Motor neuron (in vitro differentiated cells): ENCODE results near the gene WBP1L. TPM values are rescaled to one million over a fixed set of nuclear protein-coding genes. Genes with fewer than 3 reads are reported as not detected.
"Not testable (repeated sequence)": the region's sequence is repeated elsewhere in the genome, so short reads cannot be mapped to it uniquely, and the experiment has no call there.

Experiments used
- ATAC-seq, 8 experiments: fragments of 200-7000 bp; cut with Tn5 transposase; replicated peaks in 6 of 8; 2 replicates each; pipeline ENCODE4 v1.8.0; 2021; ENCODE audit warnings: mild to moderate bottlenecking in 8 of 8, moderate library complexity in 8 of 8
- H3K27ac ChIP-seq, 2 donors: fragments of 250-450 bp; sonication (Bioruptor Pico); 2 replicates each; pipeline ENCODE4 v1.9.0; 2021; ENCODE audit warnings: antibody characterized with exemption in 2 of 2, mild to moderate bottlenecking in 2 of 2, moderate library complexity in 1 of 2
- H3K4me1 ChIP-seq, 2 donors: fragments of 250-450 bp; sonication (Bioruptor Pico); replicated peaks in 1 of 2; 2 replicates each; pipeline ENCODE4 v1.6.1; 2021; ENCODE audit warnings: antibody characterized with exemption in 2 of 2, mild to moderate bottlenecking in 2 of 2, moderate library complexity in 1 of 2
- H3K4me3 ChIP-seq, 5 donors: fragments of 250-450 bp; sonication (Bioruptor Pico); 2 replicates each; pipeline ENCODE4 v1.9.0; 2021; ENCODE audit warnings: antibody characterized with exemption in 5 of 5, mild to moderate bottlenecking in 5 of 5, moderate library complexity in 4 of 5
- WGBS, 10 experiments: fragments of 450-650 bp; shearing (Covaris generic); methylation state at CpG; one replicate each; pipeline ENCODE4 v1.0.0; 2022; 5-methylcytosine and 5-hydroxymethylcytosine counted together
- in situ Hi-C, 9 experiments: fragments of 400-800 bp; cut with MboI; loops; one replicate each; pipeline ENCODE4 v1.15.0; 2021; ENCODE audit warnings: low sequenced_read_pairs in 9 of 9, low pct_unique_long_range_greater_than_20kb in 2 of 9; ENCODE audit not compliant: unreplicated experiment in 9 of 9
- total RNA-seq, 8 experiments: library from RNA; unstranded; fragments of 300-600 nt; gene quantifications; 2 replicates each; pipeline versions ENCODE4 v1.2.3 to v1.2.4, GENCODE V29; 2022

The WBP1L gene
- total RNA-seq, 8 experiments from 2014 or later, result 21.1 to 49.7 (median 26.7) TPM

- WGBS, 10 experiments, result 60 to 100% (median 83%) methylated on average over 1 to 8 of the region's 9 CpGs; no CpG with 5 or more reads in 3 of the 10 experiments
- in situ Hi-C loops, result loop anchor here in 1 of 9 experiments (10.0 kb wide), 1 partner anchor 62 kb away; no protein-coding TSS in a partner anchor
- H3K4me3 ChIP-seq, result no peak overlapping the region
- ATAC-seq, result peak in 1 of 8 experiments; percentile 21
- H3K27ac ChIP-seq, result no peak overlapping the region
- no peaks in the 10 kb centered on the region for H3K4me1 ChIP-seq
Observed at GRCh38 chr10:102752266-102752930, 8.7 kb downstream of the WBP1L start.

- peaks cover 0 to 6% of the 10 kb centered on the region in 2 donors for H3K4me1 ChIP-seq
- peak; percentile 30 to 97 (median 67) for ATAC-seq
- H3K27ac ChIP-seq, result no peak overlapping the region
- H3K4me3 ChIP-seq, result no peak overlapping the region
- in situ Hi-C loops, result loop anchor here in 1 of 9 experiments (10.0 kb wide), 1 partner anchor 62 kb away; no protein-coding TSS in a partner anchor
- WGBS, 10 experiments, result 63 to 100% (median 92%) methylated on average over 1 to 3 of the region's 4 CpGs; no CpG with 5 or more reads in 5 of the 10 experiments
Observed at GRCh38 chr10:102752934-102753664, 9.4 kb downstream of the WBP1L start.

GRCh38 chr10:102753718-102754117, 10.0 kb downstream of the WBP1L start:
- H3K27ac ChIP-seq, result no peak overlapping the region
- peaks cover 6 to 11% of the 10 kb centered on the region in 2 donors for H3K4me1 ChIP-seq
- WGBS, 10 experiments, result 0 to 100% (median 67%) methylated on average over 1 of the region's 1 CpG; no CpG with 5 or more reads in 1 of the 10 experiments
- ATAC-seq, result peak in 2 of 8 experiments; percentile 37 to 51
- in situ Hi-C loops, result loop anchor here in 1 of 9 experiments (10.0 kb wide), 1 partner anchor 61 kb away; no protein-coding TSS in a partner anchor
- no peak overlapping the region for H3K4me3 ChIP-seq

- in situ Hi-C loops, result loop anchor here in 1 of 9 experiments (10.0 kb wide), 1 partner anchor 57 kb away; no protein-coding TSS in a partner anchor
- no peak for ATAC-seq
- WGBS, 10 experiments, result 70 to 100% (median 92%) methylated on average over 1 to 6 of the region's 6 CpGs; no CpG with 5 or more reads in 3 of the 10 experiments
- H3K4me3 ChIP-seq, result no peak overlapping the region
- H3K4me1 ChIP-seq, result peaks cover 10 to 18% of the 10 kb centered on the region in 2 donors
- H3K27ac ChIP-seq, result no peak overlapping the region
Observed at GRCh38 chr10:102757323-102757722, 13.6 kb downstream of the WBP1L start.

DNA sequence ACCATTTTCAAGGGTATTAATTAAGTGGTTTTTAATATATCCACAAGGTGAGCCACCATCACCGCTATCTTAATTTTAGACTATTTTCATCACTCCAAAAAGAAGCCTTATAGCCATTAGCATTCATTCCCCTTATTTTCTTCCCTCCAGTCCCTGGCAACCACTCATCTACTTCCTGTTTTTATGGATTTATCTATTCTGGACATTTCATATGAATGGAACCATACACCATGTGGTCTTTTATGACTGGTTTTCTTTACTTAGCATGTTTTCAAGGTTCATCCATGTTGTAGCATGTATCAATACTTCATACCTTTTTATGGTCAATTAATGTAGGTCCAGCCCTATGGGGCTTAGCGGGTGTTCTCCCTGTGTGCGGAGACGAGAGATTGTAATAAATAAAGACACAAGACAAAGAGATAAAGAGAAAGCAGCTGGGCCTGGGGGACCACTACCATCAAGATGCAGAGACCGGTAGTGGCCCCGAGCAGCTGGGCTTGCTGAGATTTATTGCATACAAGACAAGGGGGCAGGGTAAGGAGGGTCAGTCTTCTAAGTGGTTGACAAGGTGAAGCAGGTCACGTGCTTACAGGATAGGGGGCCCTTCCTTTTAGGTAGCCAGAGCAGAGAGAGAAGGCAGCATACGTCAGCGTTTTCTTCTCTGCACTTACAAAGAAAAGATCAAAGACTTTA, 14.6 kb downstream of the WBP1L start:
- Histone ChIP-seq H3K4me3 (no peak overlapping the region), H3K4me1 (peaks cover 10 to 18% of the 10 kb centered on the region in 2 donors), H3K27ac (peak overlapping the region; percentile 61)
- in situ Hi-C loops, result loop anchor here in 1 of 9 experiments (10.0 kb wide), 1 partner anchor 56 kb away; no protein-coding TSS in a partner anchor
- 10 to 82% (median 25%) methylated on average over 1 to 9 of the region's 9 CpGs; no CpG with 5 or more reads in 1 of the 10 experiments for WGBS, 10 experiments
- ATAC-seq, result peak in 5 of 8 experiments; percentile 66 to 88 (median 84)

DNA sequence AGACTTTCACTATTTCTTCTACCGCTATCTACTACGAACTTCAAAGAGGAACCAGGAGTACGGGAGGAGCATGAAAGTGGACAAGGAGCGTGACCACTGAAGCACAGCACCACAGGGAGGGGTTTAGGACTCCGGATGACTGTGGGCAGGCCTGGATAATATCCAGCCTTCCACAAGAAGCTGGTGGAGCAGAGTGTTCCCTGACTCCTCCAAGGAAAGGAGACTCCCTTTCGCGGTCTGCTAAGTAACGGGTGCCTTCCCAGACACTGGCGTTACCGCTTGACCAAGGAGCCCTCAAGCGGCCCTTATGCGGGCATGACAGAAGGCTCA, 15.2 kb downstream of the WBP1L start:
- not testable (repeated sequence) for ATAC-seq, H3K4me3 ChIP-seq
- Histone ChIP-seq H3K4me1 (peaks cover 10 to 18% of the 10 kb centered on the region in 2 donors), H3K27ac (peak overlapping the region; percentile 61)
- no CpG with 5 or more reads among the region's 12 CpGs for WGBS, 10 experiments
- in situ Hi-C loops, result loop anchor here in 1 of 9 experiments (10.0 kb wide), 1 partner anchor 56 kb away; no protein-coding TSS in a partner anchor

- no peak overlapping the region for H3K27ac ChIP-seq
- WGBS, 10 experiments, result 71 to 100% (median 90%) methylated on average over 1 to 3 of the region's 3 CpGs
- in situ Hi-C loops, result loop anchor here in 1 of 9 experiments (10.0 kb wide), 1 partner anchor 55 kb away; no protein-coding TSS in a partner anchor
- no peak overlapping the region for H3K4me3 ChIP-seq
- ATAC-seq, result no peak
- H3K4me1 ChIP-seq, result peaks cover 10 to 18% of the 10 kb centered on the region in 2 donors
Observed at GRCh38 chr10:102759497-102760210, 15.9 kb downstream of the WBP1L start.

GRCh38 chr10:102761981-102762380, 18.2 kb downstream of the WBP1L start:
- whole genome bisulfite sequencing, 10 experiments, result 70 to 100% (median 97%) methylated on average over 1 to 4 of the region's 4 CpGs
- Histone ChIP-seq H3K27ac (no peak overlapping the region), H3K4me3 (no peak overlapping the region), H3K4me1 (peaks cover 10 to 18% of the 10 kb centered on the region in 2 donors)
- no peak for ATAC-seq
- in situ Hi-C loops, result no loop called here

DNA sequence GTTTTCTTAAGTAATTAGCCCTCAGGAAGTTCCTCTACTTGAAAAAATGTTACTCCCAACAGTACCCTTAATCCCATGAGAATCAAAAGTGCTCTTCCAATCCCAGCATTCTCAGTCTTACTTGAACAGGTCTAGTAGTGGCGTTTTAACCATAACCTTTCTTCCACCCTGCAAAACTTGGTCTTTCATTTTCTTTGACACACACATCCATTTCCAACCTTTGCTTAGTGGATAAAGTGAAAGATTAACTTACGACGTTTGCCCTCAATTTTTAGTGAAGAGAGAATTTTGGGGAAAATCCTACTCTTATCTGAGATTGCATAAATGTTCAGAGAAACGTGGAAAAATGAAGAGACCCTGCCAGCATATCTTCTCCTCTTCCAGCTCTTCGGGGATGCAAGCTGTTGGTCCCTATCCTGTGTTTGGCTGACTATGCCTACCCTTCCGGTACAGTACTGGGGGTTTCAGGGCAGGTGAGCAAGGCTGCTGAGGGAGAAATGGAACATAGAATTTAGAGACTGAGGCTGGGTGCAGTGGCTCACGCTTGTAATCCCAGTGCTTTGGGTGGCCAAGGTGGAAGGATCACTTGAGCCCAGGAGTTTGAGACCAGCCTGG, 18.8 kb downstream of the WBP1L start:
- in situ Hi-C loops, result no loop called here

DNA sequence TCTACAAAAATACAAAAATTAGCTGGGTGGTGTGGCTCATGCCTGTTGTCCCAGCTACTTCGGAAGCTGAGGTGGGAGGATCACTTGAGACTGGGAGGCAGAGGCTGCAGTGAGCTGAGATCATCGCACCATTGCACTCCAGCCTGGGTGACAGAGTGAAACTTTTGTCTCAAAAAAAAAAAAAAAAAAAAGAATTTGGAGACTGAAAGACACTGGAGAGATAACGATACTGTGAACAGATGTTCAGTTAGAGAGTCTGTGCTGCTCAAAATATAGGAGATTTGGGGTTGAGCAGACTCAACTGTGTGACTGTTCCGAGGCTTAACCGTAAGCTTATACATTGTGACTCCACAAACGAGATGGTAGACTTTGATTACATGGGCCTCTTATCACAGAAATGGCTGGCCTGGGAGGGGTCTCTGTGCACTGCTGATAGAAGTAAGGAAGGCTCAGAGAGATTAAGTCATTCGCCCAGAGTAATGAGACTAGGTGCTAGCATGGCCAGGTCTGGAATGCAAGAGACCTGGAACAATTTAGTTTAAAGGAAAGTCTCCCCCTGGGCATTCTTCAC, 19.4 kb downstream of the WBP1L start:
- H3K4me3 ChIP-seq, result no peak overlapping the region
- in situ Hi-C loops, result no loop called here
- peaks cover 10 to 12% of the 10 kb centered on the region in 2 donors for H3K4me1 ChIP-seq
- ATAC-seq, result peak in 1 of 8 experiments; percentile 29
- no peak overlapping the region for H3K27ac ChIP-seq
- 70 to 100% (median 94%) methylated on average over 1 to 7 of the region's 7 CpGs; no CpG with 5 or more reads in 1 of the 10 experiments for WGBS, 10 experiments

More for the DNA sequence above, 18.8 kb downstream of the WBP1L start:
- no peak overlapping the region for H3K27ac ChIP-seq
- peaks cover 10 to 18% of the 10 kb centered on the region in 2 donors for H3K4me1 ChIP-seq
- no peak for ATAC-seq
- whole genome bisulfite sequencing, 10 experiments, result 66 to 100% (median 91%) methylated on average over 1 to 7 of the region's 7 CpGs
- H3K4me3 ChIP-seq, result no peak overlapping the region

DNA sequence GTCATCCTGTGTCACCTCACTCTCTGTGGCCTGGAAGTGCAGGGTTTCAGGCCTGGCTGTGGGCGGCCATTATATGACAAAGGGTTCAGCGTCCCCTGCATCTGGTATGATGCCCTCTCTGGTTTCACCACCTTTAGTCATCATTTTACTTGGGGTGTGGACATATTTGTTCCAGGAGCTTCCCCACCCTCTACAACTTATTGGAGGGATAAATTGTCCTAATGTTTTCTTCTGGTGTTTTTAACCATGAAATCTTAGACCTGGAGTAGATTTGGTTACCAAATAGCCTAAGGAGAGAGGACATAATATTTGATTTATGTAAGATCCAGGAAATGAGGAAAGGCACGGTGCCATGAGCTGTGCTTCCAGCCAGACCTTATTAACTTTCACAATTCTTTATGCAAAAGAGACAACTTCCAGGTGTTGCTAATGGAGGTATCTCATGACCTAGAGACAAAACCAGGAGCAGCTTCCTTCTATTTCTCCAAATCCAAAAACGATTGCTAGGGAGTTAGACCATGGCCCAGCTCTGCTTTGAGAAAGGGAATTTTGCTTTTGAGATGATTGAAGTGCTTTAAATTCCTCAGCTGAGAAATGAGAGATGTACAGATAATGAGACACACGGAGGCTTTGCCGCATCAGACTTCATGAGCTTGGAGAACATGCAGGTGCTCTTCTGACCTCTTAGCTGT, 20.9 kb downstream of the WBP1L start:
- in situ Hi-C loops, result no loop called here
- WGBS, 10 experiments, result 0 to 100% (median 78%) methylated on average over 1 to 4 of the region's 6 CpGs
- Histone ChIP-seq H3K4me3 (no peak overlapping the region), H3K27ac (no peak overlapping the region), H3K4me1 (peaks cover 0 to 7% of the 10 kb centered on the region in 2 donors)
- ATAC-seq, result peak in 3 of 8 experiments; percentile 55 to 86 (median 83)
